ENCODE results near the gene GPC2.
"Not testable (repeated sequence)": the region's sequence is repeated elsewhere in the genome, so short reads cannot be mapped to it uniquely, and the experiment has no call there.

GPC2 gene

GRCh38 chr7:100152404-100152803 lies 24.8 kb downstream of the GPC2 start:
- DNase-seq (ENCODE audit: low read depth): no peak

GRCh38 chr7:100148559-100149328 lies 28.4 kb downstream of the GPC2 start, which contains the start of gene LAMTOR4:
Gene LAMTOR4, plus strand, starts transcription at chr7:100148918. Its CDS starts 55 bp downstream, at chr7:100148973.
- peak; percentile 98 for DNase-seq (ENCODE audit: low read depth)

GRCh38 chr7:100148225-100148558 lies 29.0 kb downstream of the GPC2 start:
- no peak for DNase-seq (ENCODE audit: low read depth)

GRCh38 chr7:100147278-100147677 lies 29.9 kb downstream of the GPC2 start:
- DNase-seq (ENCODE audit: low read depth): no peak

GRCh38 chr7:100146350-100146749 lies 30.8 kb downstream of the GPC2 start:
- DNase-seq (ENCODE audit: low read depth): not testable (repeated sequence)

- DNase-seq (ENCODE audit: low read depth): no peak
Measured at GRCh38 chr7:100142461-100142860, 34.7 kb downstream of the GPC2 start.

- no peak for DNase-seq (ENCODE audit: low read depth)
Measured at GRCh38 chr7:100141555-100141949, 35.6 kb downstream of the GPC2 start.

GRCh38 chr7:100137851-100138760 lies 39.1 kb downstream of the GPC2 start:
- DNase-seq (ENCODE audit: low read depth): no peak

- DNase-seq (ENCODE audit: low read depth): peak; percentile 57
Measured at GRCh38 chr7:100132697-100133151, 44.5 kb downstream of the GPC2 start.

- DNase-seq (ENCODE audit: low read depth): no peak
Measured at GRCh38 chr7:100132126-100132525, 45.1 kb downstream of the GPC2 start.

GRCh38 chr7:100130608-100131453 lies 46.4 kb downstream of the GPC2 start:
- DNase-seq (ENCODE audit: low read depth): peak; percentile 74

GRCh38 chr7:100130220-100130607 lies 47.0 kb downstream of the GPC2 start:
- not testable (repeated sequence) for DNase-seq (ENCODE audit: low read depth)

- no peak for DNase-seq (ENCODE audit: low read depth)
Measured at GRCh38 chr7:100128637-100128963, 48.6 kb downstream of the GPC2 start.

GRCh38 chr7:100127866-100128636 lies 49.1 kb downstream of the GPC2 start:
- no peak for DNase-seq (ENCODE audit: low read depth)

- peak; percentile 91 for DNase-seq (ENCODE audit: low read depth)
Measured at GRCh38 chr7:100126931-100127865, 50.0 kb downstream of the GPC2 start, which contains the start of gene MBLAC1. Gene MBLAC1, plus strand, starts transcription at chr7:100126967. Its CDS starts 429 bp downstream, at chr7:100127396.

- no peak for DNase-seq (ENCODE audit: low read depth)
Measured at GRCh38 chr7:100126239-100126930, 50.8 kb downstream of the GPC2 start.

- DNase-seq (ENCODE audit: low read depth): no peak
Measured at GRCh38 chr7:100124301-100125230, 52.6 kb downstream of the GPC2 start.

GRCh38 chr7:100122568-100122967 lies 54.6 kb downstream of the GPC2 start:
- no peak for DNase-seq (ENCODE audit: low read depth)

Data from T follicular helper cell (primary cell).